GM19395 (cell line): ENCODE results near the gene SH3BP5L.
A peak's percentile ranks its signal among the peaks of the same experiment; 100 is the strongest.

Experiments
- ATAC-seq: cut with Tn5 transposase; IDR thresholded peaks from one replicate; pipeline ENCODE4 v1.9.1; 2021; ENCODE audit warnings: mild to moderate bottlenecking, moderate library complexity; ENCODE audit not compliant: unreplicated experiment

The SH3BP5L gene

DNA sequence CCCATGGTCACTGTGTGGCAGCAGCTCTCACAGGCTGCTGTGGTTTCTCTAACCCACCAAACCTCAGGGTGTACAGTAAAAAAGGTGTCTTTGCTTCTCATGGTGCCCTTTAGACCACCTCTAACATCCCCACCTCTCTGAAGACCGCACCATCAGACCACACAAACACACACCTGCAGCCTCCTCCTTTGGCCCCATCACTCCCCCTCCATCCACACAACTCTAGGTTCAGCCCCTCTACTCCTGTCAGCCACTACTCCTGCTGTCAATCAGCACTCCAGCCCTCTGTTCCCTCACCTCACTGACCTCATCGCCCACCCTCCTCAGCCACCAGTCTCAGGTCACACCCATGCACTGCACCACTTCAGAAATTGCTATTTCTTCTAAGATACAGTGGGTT, 25.7 kb upstream of the SH3BP5L start:
- no peak for ATAC-seq

DNA sequence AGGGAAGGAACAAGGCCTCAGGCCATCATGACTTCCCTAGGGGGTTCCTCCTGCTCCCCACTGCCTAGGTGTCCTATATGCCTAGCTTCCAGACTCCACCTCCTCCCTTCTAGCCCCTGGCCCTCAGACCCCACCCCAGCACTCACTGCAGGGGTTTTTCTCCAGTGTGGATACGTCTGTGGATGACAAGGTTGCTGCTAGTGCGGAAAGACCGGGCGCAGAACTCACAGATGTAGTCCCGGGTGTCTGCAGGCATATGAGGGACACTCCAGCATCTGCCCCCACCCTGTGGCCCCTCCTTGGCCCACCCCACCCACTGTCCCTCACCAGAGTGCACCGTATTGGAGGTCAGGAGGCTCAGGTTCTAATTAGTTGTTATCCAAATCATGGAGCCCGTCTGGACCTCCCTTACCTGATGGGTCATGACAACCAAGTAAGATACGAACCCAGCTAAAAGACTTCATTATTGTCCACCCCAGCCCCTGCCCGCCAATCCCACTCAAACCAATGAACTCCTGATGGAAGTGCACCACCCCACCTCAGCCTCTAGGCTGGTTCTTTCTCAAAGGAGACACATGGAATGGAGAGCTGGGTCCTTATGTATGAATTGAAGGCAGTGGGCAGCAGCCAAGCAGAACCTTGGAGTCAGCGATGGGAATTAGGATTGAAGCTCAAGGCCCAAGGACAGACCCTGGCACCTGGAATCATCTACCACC, 25.0 kb upstream of the SH3BP5L start:
- no peak for ATAC-seq

DNA sequence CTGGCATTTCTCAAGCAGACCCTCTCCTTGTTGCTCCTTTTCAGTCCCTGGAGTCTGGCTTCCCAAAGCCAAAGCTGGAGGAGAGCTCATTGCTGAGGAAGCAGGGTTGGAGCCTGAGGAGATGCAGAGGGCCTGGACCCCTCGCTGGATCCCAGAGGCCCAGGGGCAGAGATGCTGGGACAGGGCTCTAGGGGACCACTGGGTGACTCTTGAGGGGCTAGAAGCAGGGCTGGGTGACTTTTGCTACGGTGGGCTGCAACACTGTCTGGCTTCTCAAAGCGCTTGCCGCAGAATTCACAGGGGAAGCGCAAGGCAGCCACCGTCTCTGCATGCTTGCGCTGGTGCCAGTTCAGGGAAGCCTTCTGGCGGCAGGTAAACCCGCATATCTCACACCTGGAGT, 24.4 kb upstream of the SH3BP5L start:
- ATAC-seq: no peak

DNA sequence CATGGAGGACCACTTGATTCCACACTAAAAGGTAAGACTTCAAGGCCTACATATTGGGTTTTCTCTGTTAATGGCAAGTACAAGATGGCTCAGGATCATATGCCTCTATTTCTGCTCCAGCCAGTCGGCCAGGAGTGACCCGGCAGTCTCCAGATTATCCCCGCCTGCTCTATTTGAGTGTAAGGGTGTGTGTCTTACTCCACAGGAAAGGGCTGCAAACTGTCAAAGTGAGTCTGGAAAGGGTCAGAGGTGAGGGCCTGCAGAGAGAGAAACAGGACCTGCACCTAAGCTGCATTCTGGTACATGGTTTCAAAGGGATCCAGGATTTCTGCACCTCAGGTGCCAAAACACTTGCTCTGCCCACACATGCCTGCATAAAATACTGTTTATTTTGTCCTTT, 23.9 kb upstream of the SH3BP5L start:
- no peak for ATAC-seq

DNA sequence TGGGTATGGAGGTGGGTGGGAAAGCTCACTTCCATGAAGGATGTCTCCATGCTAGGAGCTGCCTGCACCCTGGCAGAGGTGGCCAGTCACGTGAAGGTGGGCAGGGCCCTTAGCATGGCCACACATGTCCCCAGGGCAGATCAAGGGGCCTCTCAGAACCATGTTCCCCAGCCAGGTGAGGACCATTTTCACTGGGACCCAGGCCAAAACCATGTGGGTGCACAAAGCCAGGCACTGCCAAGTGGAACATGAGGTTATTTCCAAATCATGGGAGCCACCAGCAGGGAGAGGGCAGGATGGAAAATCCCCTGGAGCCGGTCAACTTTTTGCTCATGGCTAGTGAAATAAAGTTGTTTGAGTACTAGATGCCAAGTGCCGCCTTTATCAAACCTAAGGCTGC, 23.4 kb upstream of the SH3BP5L start:
- no peak for ATAC-seq

DNA sequence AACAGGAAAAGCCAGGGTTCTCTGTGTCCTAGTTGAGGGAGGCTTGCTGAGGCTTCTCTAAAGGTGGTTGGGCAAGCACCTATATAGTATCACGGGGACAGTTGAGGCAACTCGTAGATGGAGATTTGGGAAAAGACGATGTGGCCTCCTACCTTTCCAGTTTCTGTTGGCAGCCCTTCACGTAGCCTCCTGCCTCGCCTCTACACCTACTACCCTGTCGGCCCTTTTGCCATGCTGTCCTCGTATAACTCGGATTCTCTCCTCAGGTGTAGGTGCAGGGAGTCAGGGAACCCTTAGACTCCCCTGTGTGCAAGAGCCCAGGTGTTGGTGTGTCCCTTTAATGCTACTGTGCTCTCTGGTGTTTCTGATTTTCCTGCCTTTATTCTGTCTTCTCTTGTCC, 22.9 kb upstream of the SH3BP5L start:
- no peak for ATAC-seq

DNA sequence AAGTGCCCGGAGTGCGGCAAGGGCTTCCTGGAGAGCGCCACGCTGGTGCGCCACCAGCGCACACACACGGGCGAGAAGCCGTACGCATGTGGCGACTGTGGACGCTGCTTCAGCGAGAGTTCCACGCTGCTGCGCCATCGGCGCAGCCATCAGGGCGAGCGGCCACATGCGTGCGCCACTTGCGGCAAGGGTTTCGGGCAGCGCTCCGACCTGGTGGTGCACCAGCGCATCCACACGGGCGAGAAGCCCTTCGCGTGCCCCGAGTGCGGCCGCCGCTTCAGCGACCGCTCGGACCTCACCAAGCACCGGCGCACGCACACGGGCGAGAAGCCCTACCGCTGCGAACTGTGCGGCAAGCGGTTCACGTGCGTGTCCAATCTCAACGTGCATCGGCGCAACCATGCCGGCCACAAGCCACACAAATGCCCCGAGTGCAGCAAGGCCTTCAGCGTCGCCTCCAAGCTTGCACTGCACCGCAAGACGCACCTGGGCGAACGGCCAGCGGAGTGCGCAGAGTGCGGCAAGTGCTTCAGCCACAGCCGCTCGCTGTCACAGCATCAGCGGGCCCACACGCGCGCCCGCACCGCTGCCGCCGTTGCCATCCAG, 22.3 kb upstream of the SH3BP5L start:
- ATAC-seq: no peak

DNA sequence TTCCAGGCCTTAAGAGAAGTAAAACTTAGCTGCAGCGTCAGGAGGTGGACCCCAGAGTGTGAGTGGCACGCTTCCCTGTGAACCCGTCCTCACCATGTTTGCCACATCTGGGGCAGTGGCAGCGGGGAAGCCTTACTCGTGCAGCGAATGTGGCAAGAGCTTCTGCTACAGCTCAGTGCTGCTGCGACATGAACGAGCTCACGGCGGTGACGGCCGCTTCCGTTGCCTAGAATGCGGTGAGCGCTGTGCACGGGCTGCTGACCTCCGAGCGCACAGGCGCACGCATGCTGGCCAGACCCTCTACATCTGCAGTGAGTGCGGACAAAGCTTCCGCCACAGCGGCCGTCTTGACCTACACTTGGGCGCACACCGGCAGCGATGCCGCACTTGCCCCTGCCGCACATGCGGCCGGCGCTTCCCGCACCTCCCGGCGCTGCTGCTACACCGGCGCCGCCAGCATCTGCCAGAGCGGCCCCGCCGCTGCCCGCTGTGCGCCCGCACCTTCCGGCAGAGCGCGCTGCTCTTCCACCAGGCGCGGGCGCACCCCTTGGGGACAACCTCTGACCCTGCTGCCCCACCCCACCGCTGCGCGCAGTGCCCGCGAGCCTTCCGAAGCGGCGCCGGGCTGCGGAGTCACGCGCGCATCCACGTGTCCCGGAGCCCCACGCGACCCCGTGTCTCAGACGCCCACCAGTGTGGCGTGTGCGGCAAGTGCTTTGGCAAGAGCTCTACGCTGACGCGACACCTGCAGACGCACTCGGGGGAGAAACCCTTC, 21.7 kb upstream of the SH3BP5L start:
- no peak for ATAC-seq

DNA sequence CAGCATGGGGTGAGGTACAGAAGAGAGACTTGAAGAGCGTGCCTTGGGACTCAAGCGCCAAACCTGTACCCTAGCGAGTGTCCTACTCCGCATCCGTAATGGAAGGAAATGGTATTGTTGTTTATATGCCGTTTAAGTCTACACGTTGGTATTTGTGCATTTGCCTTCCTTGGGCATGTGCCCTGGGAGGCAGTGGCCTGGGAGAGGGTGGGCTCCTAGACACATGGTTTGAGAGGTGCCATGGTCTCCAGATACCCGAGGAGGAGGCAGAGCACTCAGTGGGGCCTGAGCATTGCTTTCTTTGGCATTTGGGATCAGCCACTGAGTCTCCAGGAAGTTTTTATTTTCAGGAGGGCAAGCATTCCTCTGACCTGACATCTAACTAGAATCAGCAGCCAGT, 18.8 kb upstream of the SH3BP5L start:
- no peak for ATAC-seq

DNA sequence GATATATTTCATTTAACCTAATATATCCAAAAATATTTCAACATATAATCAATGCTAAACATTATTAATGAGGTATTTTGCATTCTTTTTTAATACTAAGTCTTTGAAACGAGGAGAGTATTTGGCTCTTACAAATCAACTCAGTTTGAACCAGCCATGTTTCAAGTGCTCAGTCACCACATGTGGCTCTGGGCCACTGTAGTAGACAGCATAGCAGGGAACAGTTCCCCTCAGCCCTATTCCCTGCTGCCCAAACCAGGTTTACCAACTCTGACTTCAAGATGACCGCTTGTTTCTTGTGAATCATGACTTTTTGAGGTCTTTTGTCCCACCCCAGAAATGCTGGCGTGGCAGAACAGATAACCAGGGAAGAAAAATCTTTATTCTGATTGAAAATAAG, 18.0 kb upstream of the SH3BP5L start:
- ATAC-seq: no peak

DNA sequence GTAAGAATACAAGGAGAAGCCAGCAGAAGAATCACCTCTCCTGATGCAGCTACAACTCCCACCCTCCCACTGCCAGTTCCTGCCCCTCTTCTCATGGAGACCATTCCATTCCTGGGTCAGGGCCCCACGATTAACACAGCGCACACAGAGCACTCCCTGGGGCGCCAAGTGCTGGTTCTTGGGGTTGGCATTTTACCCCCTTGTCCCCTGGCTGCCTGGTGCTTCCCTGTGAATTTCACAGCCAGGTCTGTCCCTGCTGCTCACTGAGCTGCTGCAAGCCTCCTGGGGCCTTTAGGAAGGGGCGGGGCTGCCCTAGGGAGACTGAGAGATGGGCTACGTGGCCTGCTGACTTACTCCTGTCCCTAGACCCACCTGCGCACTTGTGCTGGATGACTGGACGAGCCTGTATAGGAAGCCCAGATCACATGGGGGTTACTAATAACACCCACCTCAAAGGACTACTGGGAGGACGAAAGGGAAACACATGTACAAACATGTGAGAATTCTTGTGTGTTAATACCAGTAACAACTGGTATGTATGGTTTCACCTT, 17.1 kb upstream of the SH3BP5L start:
- ATAC-seq: peak; percentile 31

DNA sequence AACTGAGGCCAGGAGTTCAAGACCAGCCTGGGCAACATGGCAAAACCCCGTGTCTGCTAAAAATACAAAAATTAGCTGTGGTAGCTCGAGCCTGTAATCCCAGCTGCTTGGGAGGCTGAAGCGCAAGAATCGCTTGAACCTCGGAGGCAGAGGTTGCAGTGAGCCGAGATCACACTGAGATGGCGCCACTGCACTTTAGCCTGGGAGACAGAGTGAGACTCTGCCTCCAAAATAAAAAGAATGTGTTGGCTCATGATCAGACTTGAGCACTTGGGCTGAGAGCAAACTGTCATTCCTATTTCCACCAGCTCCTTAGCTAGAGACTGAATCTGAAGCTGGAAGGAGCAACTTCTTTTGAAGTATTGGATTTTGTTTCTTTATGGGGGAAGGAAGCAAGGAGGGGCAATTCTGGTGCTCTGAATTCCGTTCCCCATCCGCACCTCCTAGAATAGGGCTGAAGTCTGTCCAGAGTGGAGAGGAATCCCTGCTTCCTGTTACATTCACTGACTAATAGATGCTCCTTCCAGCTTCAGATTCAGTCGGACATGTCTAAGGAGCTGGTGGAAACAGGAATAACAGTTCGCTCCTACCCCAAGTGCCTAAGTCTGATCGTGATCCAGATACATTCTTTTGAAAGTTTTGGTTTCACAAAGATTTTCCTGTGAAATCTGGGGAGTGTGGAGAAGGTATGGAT, 16.1 kb upstream of the SH3BP5L start:
- ATAC-seq: no peak

DNA sequence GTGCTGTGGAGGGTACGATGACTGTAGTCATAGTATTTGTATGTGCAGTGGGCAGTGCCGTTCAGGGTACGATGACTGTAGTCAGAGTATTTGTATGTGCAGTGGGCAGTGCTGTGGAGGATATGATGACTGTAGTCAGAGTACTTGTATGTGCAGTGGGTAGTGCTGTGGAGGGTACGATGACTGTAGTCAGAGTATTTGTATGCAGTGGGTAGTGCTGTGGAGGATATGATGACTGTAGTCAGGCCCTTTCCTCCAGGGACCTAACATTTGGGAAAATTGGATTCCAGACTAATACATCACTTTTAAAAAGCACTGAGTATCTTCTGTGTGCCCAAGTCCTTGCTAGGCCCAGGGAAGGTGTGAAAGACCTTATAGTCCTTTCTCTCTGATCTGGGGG, 15.2 kb upstream of the SH3BP5L start:
- ATAC-seq: no peak

DNA sequence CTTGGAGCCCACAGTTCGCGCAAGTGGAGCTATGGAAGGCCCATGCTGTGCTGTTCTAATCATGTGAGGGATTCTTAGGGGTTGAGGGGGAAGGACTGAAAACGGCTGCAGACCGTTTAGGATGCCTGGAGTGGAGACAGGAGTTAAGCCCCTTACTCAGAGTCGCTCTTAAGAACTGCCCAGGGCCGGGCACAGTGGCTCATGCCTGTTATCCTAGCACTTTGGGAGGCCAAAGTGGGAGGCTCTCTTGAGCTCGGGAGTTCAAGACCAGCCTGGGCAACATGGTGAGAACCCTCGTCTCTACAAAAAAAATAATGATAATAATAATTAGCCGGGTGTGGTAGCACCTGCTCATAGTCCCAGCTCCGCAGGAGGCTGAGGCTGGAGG, 13.4 kb upstream of the SH3BP5L start:
- ATAC-seq: no peak

DNA sequence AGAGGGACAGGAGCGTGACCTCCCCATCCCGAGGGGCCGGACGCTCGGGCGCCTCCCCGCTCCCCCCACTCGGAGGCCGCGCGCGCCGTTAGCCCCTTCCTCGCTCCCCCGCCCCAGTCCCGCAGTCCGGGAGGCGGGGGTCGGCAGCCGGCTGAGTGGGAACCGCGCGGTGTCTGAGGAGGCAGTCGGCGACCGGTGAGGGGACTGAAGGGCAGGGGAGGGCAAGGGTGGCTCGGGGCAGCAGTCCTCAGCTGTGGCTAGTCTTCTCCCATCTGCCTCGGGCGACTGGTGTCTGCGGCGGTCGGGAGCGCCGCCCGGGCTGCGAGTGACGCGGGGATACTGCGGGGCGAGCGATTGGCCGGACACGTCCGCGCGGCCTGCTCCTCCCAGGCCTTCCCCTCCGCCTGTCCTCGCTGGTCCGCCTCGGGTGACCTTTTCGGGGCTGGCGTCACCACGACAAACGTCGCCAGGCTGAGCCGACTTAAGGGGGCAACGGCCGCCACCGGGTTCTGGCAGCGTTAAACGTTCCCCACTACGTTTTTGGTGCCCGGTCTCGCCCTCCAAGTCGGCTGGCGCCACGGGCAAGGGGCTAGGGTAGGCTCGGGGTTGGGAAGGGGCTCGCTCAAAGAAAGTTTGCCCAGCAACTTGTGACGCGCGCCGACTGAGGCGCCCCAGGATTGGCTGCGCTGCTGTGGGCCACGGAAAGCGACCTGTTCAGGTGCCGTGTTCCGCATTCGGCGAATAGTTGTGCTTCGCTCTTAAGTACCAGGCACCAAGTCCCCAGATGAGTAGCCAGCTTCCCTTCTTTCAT, 12.8 kb upstream of the SH3BP5L start:
- peak; percentile 69 for ATAC-seq

DNA sequence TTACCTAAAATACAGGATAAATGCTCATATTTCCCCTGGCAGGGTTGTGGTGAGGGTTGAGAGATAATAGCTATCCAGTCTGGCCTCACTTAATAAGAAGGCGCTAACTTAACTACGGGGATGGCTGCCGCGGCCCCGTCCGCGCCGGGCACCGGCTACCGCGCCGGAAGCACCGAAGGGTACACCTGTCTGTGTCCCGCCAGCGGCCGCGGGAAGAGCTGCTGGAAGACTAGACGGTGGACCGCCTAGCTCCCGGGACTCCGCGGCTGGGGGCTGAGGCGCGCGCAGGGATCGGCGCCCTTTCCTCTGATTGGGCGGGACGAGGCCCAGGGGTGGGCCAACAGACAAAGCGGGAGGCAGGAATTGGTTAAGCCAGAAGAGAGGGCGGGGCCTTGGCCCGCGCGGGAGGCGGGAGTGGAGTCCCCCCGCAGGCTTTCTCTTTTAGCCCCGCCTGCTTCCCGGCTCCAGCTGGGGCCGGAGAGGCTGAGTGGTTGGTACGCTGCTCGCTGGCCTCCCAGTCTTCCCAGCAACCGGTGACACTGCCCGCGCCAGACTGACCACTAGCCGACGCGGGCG, 12.2 kb upstream of the SH3BP5L start, which contains the start of gene ZNF672:
Gene ZNF672 (plus strand): TSS at position 444 of the 576 bp plus-strand sequence. CDS start 9,051 bp downstream, outside the sequence.
- peak; percentile 83 for ATAC-seq

DNA sequence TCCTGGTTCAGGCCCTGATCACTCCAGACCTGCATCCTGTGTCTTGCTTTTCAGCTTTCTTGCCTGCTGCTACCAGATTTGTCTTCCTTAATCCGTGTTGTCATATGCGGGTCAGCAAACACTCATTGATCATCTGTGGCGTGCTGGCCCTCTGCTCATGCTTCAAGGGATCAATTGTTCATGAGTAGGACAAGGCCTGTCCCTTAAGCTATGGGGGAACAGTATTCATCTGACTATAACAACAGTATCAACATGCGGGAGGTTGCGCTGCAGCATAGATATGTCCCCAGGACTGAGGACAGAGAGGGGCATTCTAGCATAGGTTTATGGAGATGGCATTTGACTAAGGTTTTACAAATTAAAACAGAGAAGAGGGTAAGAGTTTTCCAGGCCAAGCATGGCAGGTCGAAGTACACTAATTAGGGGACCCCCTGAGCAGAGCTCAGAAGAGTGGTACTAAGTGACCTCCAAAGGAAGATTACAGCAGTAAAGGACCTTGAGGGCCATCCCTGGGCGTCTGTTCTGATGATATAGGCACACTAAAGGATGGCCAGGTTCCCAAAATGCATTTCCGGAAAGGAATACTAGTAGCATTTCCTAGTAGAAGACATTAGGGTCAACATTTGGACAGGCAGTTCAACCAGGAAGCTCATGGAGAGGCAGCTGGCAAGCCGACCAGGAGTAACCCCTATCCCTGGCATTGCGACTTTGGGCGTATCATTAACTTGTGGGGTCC, 11.5 kb upstream of the SH3BP5L start:
- ATAC-seq: no peak

DNA sequence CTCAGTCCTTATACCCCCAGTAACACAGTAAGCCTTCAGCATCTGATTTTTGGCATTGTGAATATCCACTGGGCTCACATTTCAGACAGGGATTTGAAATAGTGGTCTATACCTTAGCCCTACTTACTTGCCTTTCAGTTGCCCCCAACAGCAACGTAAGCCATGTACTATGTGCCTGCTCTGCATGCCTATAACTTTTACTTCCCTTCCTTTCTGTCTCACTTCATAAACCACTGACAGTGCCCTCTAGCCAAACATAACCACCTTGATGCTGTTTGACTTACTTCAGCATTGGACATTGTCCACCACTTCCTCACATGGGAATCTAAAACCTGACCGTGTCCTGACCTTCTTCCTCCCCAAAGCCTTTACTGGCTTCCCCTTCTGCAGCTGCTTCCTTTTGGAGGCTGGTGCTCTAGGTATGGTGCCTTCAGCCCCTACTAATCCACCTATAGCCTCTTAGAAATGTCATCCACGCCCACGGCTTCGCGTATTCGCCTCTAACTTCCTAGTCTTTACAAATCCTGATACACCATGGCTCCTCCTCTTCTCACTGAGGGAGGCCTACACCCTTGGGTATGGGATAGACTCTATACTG, 8.7 kb upstream of the SH3BP5L start:
- no peak for ATAC-seq

DNA sequence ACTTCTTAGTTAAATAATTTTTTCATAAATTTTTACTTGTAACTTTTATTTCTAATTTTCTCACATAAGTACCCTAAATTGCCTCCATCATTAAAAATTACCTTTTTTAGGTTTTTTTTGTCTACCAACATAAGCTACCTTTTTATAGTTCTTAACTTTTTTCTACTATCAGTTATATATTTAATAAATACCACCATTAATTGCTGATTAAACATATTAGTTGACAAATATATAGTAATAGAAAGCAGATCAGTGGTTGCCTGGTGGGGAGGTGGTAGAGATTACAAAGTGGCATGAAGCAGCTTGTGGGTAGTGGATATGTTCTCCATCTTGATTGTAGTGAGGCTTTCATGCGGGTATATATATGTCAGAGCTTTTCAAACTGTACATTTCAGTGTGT, 6.1 kb upstream of the SH3BP5L start:
- no peak for ATAC-seq
